T-cell (primary cell): ENCODE data around the gene CRAMP1. TPM values are rescaled to one million over a fixed set of nuclear protein-coding genes. Genes with fewer than 3 reads are reported as not detected.

Experiments
- ATAC-seq, 4 experiments: fragments of 200-7000 bp in 3 of 4; fragments of 150-1000 bp in 1 of 4; cut with Tn5 transposase; replicated peaks in 1 of 4; 1 replicate in 3 of 4; 2 replicates in 1 of 4; pipeline ENCODE4 v1.10.0; 2021; ENCODE audit warnings: moderate library complexity in 3 of 4, mild to moderate bottlenecking in 2 of 4, moderate number of reproducible peaks in 1 of 4
- CTCF ChIA-PET, 2 donors: fragments of 300-600 bp; sonication (Branson Sonifier 250); formaldehyde crosslinking; loops; one replicate each; lab custom pipeline; 2022; ENCODE audit warnings: antibody characterized with exemption in 2 of 2; lab: Charles Lee
- POLR2A ChIA-PET, 2 donors: fragments of 300-600 bp; sonication (Branson Sonifier 250); formaldehyde crosslinking; loops; one replicate each; lab custom pipeline; 2022; ENCODE audit warnings: antibody characterized with exemption in 2 of 2; lab: Charles Lee
- DNase-seq, 35 experiments: peaks; one replicate each; pipeline versions ENCODE4 v3.0.0 to v3.0.0-alpha.2; 2013 to 2023
- H3K27ac ChIP-seq: one replicate; pipeline ENCODE4 v1.5.1; 2013; ENCODE audit warnings: low read length
- H3K27me3 ChIP-seq, 2 experiments: replicated peaks in 1 of 2; 1 replicate in 1 of 2; 2 replicates in 1 of 2; pipeline versions ENCODE4 v1.6.1 to v1.7.0; 2013; ENCODE audit warnings: low read length in 1 of 2, mixed read lengths in 1 of 2; ENCODE audit not compliant: control insufficient read depth in 2 of 2, insufficient read depth in 2 of 2; ENCODE audit errors: extremely low read depth in 1 of 2
- H3K36me3 ChIP-seq, 2 donors: 1 replicate in 1 of 2; 2 replicates in 1 of 2; pipeline versions ENCODE4 v1.6.1 to v1.7.0; 2013; ENCODE audit warnings: low read length in 1 of 2; ENCODE audit not compliant: control insufficient read depth in 2 of 2, insufficient read depth in 1 of 2; ENCODE audit errors: extremely low read depth in 1 of 2
- H3K4me1 ChIP-seq, 2 experiments: 1 replicate in 1 of 2; 2 replicates in 1 of 2; pipeline versions ENCODE4 v1.6.1 to v1.7.0; 2013; ENCODE audit warnings: low read length in 2 of 2, mixed read lengths in 1 of 2; ENCODE audit not compliant: insufficient read depth in 2 of 2, control insufficient read depth in 1 of 2; ENCODE audit errors: extremely low read depth in 1 of 2
- H3K4me3 ChIP-seq, 2 donors: 1 replicate in 1 of 2; 2 replicates in 1 of 2; pipeline versions ENCODE4 v1.5.1 to v1.7.0; 2013; ENCODE audit warnings: mild to moderate bottlenecking in 2 of 2, low read length in 1 of 2, moderate library complexity in 1 of 2; ENCODE audit not compliant: control insufficient read depth in 1 of 2; ENCODE audit errors: extremely low read depth in 1 of 2
- H3K9me3 ChIP-seq: 2 replicates; pipeline ENCODE4 v1.7.0; 2013
- H3K27ac Mint-ChIP-seq, 2 donors: one replicate each; pipeline ENCODE4 v1.8.0; 2020 to 2021; ENCODE audit warnings: mild to moderate bottlenecking in 2 of 2, mixed read lengths in 2 of 2
- H3K27me3 Mint-ChIP-seq, 2 donors: one replicate each; pipeline ENCODE4 v1.8.0; 2021 to 2022; ENCODE audit warnings: mixed read lengths in 2 of 2
- H3K36me3 Mint-ChIP-seq: one replicate; pipeline ENCODE4 v1.8.0; 2021; ENCODE audit warnings: mixed read lengths
- H3K4me1 Mint-ChIP-seq, 3 donors: one replicate each; pipeline ENCODE4 v1.8.0; 2020 to 2022; ENCODE audit warnings: mixed read lengths in 3 of 3, mild to moderate bottlenecking in 1 of 3
- H3K4me3 Mint-ChIP-seq, 3 donors: one replicate each; pipeline ENCODE4 v1.8.0; 2020 to 2022; ENCODE audit warnings: mild to moderate bottlenecking in 3 of 3, mixed read lengths in 3 of 3, moderate library complexity in 3 of 3
- H3K9me3 Mint-ChIP-seq, 3 donors: one replicate each; pipeline ENCODE4 v1.8.0; 2020 to 2022; ENCODE audit warnings: mixed read lengths in 3 of 3
- WGBS: methylation state at CpG from one replicate; pipeline ENCODE4 v1.1.5; 2013; ENCODE audit warnings: missing lambda C conversion rate; ENCODE audit not compliant: insufficient coverage; 5-methylcytosine and 5-hydroxymethylcytosine counted together
- total RNA-seq, 35 experiments: library from RNA in 6 of 35; stranded (reverse) in 6 of 35; fragments of 120-200 nt in 1 of 35; gene quantifications; one replicate each; pipeline versions ENCODE4 v1.2.1 to v1.2.4 and lab custom pipeline; 2013 to 2026

CRAMP1 gene
- total RNA-seq, 5 donors from 2014 or later (not counting 1 experiment from before 2014, with no cell fraction given) = 26.4 to 36.4 (median 33.0) TPM

DNA sequence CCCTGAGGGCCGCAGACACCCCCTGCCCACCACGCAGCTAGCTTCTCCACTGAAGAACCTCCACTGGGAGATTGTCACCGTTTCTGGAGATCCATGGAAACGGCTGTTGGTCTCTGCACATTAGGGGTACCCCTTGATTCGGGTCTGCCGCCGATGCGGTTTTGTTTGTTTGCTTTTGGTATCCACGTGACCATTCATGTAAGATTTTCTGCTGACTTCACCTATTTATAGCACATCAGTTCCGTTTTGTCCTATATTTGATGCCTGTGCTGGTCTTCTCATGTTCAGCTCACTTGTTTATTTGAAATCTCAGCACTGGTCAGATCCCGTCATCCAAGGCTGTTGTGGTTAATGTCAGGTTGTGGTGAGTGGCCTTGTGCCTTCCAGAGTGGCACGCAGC is 21.1 kb downstream of the CRAMP1 start:
- Mint-ChIP-seq H3K27me3 (no peaks in the 10 kb centered on the region), H3K4me1 (peaks cover 4 to 17% (median 8%) of the 10 kb centered on the region in 3 donors), H3K9me3 (no peaks in the 10 kb centered on the region), H3K27ac (no peak overlapping the region), H3K36me3 (peaks cover 49% of the 10 kb centered on the region), H3K4me3 (no peak overlapping the region)
- Histone ChIP-seq H3K36me3 (peaks cover 40 to 66% of the 10 kb centered on the region in 2 donors), H3K27me3 (no peaks in the 10 kb centered on the region), H3K4me1 (no peaks in the 10 kb centered on the region), H3K4me3 (no peak overlapping the region), H3K9me3 (no peaks in the 10 kb centered on the region), H3K27ac (no peak overlapping the region)
- DNase-seq = no peak
- ChIA-PET CTCF (no interaction called here), POLR2A (no interaction called here)
- 99% methylated on average over 11 of the region's 12 CpGs for WGBS
- no peak for ATAC-seq

DNA sequence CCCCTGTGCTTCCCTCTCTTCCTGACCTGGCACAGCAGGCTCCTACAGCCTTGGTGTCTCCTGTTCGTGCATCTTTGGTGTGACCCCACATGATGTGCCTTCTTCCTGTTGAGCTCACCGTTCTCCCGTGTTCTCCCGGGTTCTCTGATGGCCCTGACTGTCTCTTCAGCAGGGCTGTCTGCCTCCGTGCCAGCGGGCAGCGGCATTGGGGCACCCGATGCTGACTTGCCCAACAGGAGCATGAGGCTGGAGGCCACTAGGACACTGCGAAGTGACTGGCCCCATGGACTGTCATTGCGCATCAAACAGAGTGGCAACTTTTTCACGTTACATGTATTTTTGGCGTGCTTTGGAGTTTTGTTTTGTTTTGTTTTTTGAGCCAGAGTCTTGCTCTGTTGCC is 22.4 kb downstream of the CRAMP1 start:
- no peak overlapping the region for H3K4me3 ChIP-seq
- H3K9me3 ChIP-seq = no peaks in the 10 kb centered on the region
- H3K27ac ChIP-seq = no peak overlapping the region
- POLR2A ChIA-PET = no interaction called here
- DNase-seq = no peak
- no peaks in the 10 kb centered on the region for H3K4me1 ChIP-seq
- Mint-ChIP-seq H3K36me3 (peaks cover 53% of the 10 kb centered on the region), H3K9me3 (no peaks in the 10 kb centered on the region), H3K27me3 (no peaks in the 10 kb centered on the region), H3K4me3 (no peak overlapping the region), H3K4me1 (peaks cover 3 to 10% (median 7%) of the 10 kb centered on the region in 3 donors), H3K27ac (no peak overlapping the region)
- WGBS = 97% methylated on average over 8 of the region's 12 CpGs
- H3K27me3 ChIP-seq = no peaks in the 10 kb centered on the region
- ATAC-seq = no peak
- CTCF ChIA-PET = no interaction called here
- peaks cover 40 to 71% of the 10 kb centered on the region in 2 donors for H3K36me3 ChIP-seq

DNA sequence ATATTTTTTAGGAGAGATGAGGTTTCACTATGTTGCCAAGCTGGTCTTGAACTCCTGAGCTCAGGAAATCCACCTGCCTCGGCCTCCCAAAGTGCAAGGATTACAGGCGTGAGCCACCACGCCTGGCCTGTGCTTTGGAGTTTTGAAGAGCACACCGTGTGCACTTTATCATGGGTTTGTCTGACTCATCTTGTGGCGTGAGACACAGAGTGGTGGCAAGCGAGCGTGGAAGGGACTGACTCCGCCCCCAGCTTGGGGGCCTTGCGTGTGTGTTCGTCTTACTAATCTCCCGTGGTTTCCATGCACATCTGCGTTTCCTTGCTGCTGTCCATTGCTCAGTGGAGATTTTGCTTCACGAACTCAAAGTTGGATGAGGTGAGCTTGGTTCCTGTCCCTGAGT is 22.9 kb downstream of the CRAMP1 start:
- CTCF ChIA-PET = no interaction called here

GRCh38 chr16:1637526-1637925 is 25.4 kb downstream of the CRAMP1 start:
- H3K9me3 Mint-ChIP-seq = no peaks in the 10 kb centered on the region
- POLR2A ChIA-PET = no interaction called here
- Histone ChIP-seq H3K4me3 (no peak overlapping the region), H3K27ac (no peak overlapping the region), H3K36me3 (peaks cover 38 to 75% of the 10 kb centered on the region in 2 donors), H3K27me3 (no peaks in the 10 kb centered on the region), H3K4me1 (no peaks in the 10 kb centered on the region), H3K9me3 (no peaks in the 10 kb centered on the region)
- WGBS = 71% methylated on average over 7 of the region's 11 CpGs
- H3K27ac Mint-ChIP-seq = no peak overlapping the region
- peaks cover 56% of the 10 kb centered on the region for H3K36me3 Mint-ChIP-seq
- no peak for DNase-seq
- H3K27me3 Mint-ChIP-seq = no peaks in the 10 kb centered on the region
- H3K4me1 Mint-ChIP-seq = peaks cover 0 to 4% (median 0%) of the 10 kb centered on the region in 3 donors
- no peak overlapping the region for H3K4me3 Mint-ChIP-seq
- CTCF ChIA-PET = no interaction called here
- no peak for ATAC-seq

More for the DNA sequence above, 22.9 kb downstream of the CRAMP1 start:
- no peaks in the 10 kb centered on the region for H3K9me3 ChIP-seq
- H3K4me1 ChIP-seq = no peaks in the 10 kb centered on the region
- DNase-seq (no peak), ATAC-seq (no peak)
- no peak overlapping the region for H3K27ac Mint-ChIP-seq
- H3K4me3 Mint-ChIP-seq = no peak overlapping the region
- H3K27me3 Mint-ChIP-seq = no peaks in the 10 kb centered on the region
- no peaks in the 10 kb centered on the region for H3K27me3 ChIP-seq
- peaks cover 3 to 10% (median 7%) of the 10 kb centered on the region in 3 donors for H3K4me1 Mint-ChIP-seq
- H3K36me3 Mint-ChIP-seq = peaks cover 55% of the 10 kb centered on the region
- POLR2A ChIA-PET = no interaction called here
- H3K27ac ChIP-seq = no peak overlapping the region
- H3K36me3 ChIP-seq = peaks cover 41 to 72% of the 10 kb centered on the region in 2 donors
- H3K4me3 ChIP-seq = no peak overlapping the region
- H3K9me3 Mint-ChIP-seq = no peaks in the 10 kb centered on the region
- 87% methylated on average over 11 of the region's 13 CpGs for WGBS

DNA sequence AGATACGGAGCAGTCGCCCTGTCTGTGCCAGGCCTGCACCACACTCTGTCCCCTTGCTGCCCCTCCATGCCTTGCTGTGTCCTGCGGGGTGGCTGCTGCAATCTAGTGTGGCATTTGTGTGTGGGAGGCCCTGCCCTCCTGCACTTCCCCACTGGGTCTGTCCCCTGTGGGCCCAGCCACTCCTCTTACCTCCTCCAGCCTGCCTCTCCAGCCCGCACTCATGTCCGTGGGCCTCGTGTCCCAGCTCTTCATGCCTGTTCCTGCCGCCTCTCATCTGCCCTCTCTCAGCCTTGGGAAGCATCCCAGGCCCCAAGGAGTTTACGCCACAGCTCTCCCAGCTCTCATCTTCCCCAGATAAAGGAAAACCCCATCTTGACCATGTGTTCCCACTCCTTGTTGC is 26.6 kb downstream of the CRAMP1 start:
- Mint-ChIP-seq H3K4me3 (no peak overlapping the region), H3K4me1 (peaks cover 0 to 5% (median 0%) of the 10 kb centered on the region in 3 donors), H3K27ac (no peak overlapping the region), H3K36me3 (peaks cover 54% of the 10 kb centered on the region), H3K9me3 (no peaks in the 10 kb centered on the region), H3K27me3 (no peaks in the 10 kb centered on the region)
- peaks cover 41 to 74% of the 10 kb centered on the region in 2 donors for H3K36me3 ChIP-seq
- H3K4me3 ChIP-seq = no peak overlapping the region
- no peaks in the 10 kb centered on the region for H3K4me1 ChIP-seq
- H3K9me3 ChIP-seq = no peaks in the 10 kb centered on the region
- no peak overlapping the region for H3K27ac ChIP-seq
- ATAC-seq = no peak
- DNase-seq = no peak
- CTCF ChIA-PET = no interaction called here
- WGBS = 100% methylated on average over 3 of the region's 8 CpGs
- no peaks in the 10 kb centered on the region for H3K27me3 ChIP-seq
- POLR2A ChIA-PET = no interaction called here

DNA sequence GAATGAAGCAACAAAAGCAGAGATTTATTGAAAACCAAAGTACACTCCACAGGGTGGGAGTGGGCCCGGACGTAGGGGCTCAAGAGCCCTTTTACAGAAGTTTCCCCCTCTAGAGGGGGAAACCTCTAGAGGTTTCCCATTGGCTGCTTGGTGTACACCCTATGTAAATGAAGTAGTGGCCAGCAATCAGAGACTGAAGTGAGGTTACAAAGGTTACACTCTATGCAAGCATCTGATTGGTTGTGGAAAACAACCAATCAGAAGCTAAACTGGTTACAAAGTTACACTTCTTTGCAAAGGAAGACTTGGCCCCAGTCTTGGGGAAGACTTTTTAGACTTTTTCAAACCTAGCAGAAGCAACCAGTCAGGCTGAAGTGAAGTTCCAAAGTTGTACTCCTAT is 27.1 kb downstream of the CRAMP1 start:
- no peak overlapping the region for H3K4me3 ChIP-seq
- CTCF ChIA-PET = no interaction called here
- no peak for DNase-seq
- no CpG with 5 or more reads among the region's 2 CpGs for WGBS
- H3K4me1 ChIP-seq = no peaks in the 10 kb centered on the region
- H3K4me3 Mint-ChIP-seq = no peak overlapping the region
- peaks cover 0 to 6% (median 5%) of the 10 kb centered on the region in 3 donors for H3K4me1 Mint-ChIP-seq
- no peak for ATAC-seq
- POLR2A ChIA-PET = no interaction called here
- no peak overlapping the region for H3K27ac ChIP-seq
- H3K9me3 Mint-ChIP-seq = no peaks in the 10 kb centered on the region
- H3K36me3 ChIP-seq = peaks cover 39 to 74% of the 10 kb centered on the region in 2 donors
- H3K27ac Mint-ChIP-seq = no peak overlapping the region
- no peaks in the 10 kb centered on the region for H3K27me3 Mint-ChIP-seq
- H3K36me3 Mint-ChIP-seq = peaks cover 54% of the 10 kb centered on the region
- no peaks in the 10 kb centered on the region for H3K9me3 ChIP-seq
- H3K27me3 ChIP-seq = no peaks in the 10 kb centered on the region

DNA sequence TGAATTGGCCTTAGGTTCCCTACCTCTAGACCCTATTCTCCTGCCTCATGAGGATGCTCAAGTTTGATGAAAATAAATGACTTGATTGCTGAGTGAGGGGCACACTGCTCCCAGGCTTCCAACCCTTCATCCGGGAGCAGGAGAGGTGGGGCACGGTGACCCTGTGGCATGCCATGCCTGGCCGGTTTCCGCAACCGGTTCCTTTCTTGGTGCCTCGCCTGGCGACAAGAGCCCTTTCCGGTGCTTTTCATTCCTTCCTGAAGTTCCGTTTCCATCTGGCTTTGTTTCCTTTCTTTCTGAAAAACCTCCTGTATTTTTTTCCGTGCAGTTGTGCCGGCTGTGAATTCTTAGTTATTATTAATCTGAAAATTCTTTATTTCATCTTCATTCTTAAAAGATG is 27.7 kb downstream of the CRAMP1 start:
- no peaks in the 10 kb centered on the region for H3K9me3 Mint-ChIP-seq
- H3K27ac ChIP-seq = no peak overlapping the region
- WGBS = 99% methylated on average over 7 of the region's 11 CpGs
- H3K36me3 Mint-ChIP-seq = peaks cover 51% of the 10 kb centered on the region
- ATAC-seq (no peak), DNase-seq (no peak)
- peaks cover 0 to 9% (median 8%) of the 10 kb centered on the region in 3 donors for H3K4me1 Mint-ChIP-seq
- no peaks in the 10 kb centered on the region for H3K27me3 Mint-ChIP-seq
- H3K27me3 ChIP-seq = no peaks in the 10 kb centered on the region
- ChIA-PET POLR2A (no interaction called here), CTCF (no interaction called here)
- no peak overlapping the region for H3K4me3 ChIP-seq
- H3K36me3 ChIP-seq = peaks cover 33 to 73% of the 10 kb centered on the region in 2 donors
- no peaks in the 10 kb centered on the region for H3K9me3 ChIP-seq
- no peak overlapping the region for H3K4me3 Mint-ChIP-seq
- peaks cover 0 to 2% of the 10 kb centered on the region in 2 experiments for H3K4me1 ChIP-seq
- H3K27ac Mint-ChIP-seq = no peak overlapping the region
